ENCODE results near the gene ROBO1. TPM values are rescaled to one million over a fixed set of nuclear protein-coding genes. Genes with fewer than 3 reads are reported as not detected.

The ROBO1 gene
- total and polyA plus RNA-seq, 2 of the 8 experiments (the other 6 are each of a cell fraction or from before 2014, with no cell fraction given): 51.4 to 91.0 TPM

GRCh38 chr3:78788839-78789238, 979.0 kb downstream of the ROBO1 start:
- Histone ChIP-seq H3K27ac (ENCODE audit: low read depth, low read length) (no peak overlapping the region), H3K27me3 (replicated peaks in 1 of 4; ENCODE audit: control insufficient read depth in 3 of 4, extremely low read depth in 1 of 4, insufficient read depth in 3 of 4, low read length in 3 of 4) (no peaks in the 10 kb centered on the region), H3K56ac (replicated peaks; ENCODE audit: insufficient read length, low read depth, low read length) (no peak overlapping the region), H3K23me2 (ENCODE audit: low read depth, low read length) (no peaks in the 10 kb centered on the region), H2BK120ac (replicated peaks; ENCODE audit: low read depth, low read length) (no peak overlapping the region), H2AFZ (ENCODE audit: low read length) (no peak overlapping the region), H3K4ac (replicated peaks; ENCODE audit: insufficient read length, low read depth, low read length) (no peak overlapping the region), H3K18ac (ENCODE audit: extremely low read depth, low read length) (no peak overlapping the region), H4K5ac (ENCODE audit: insufficient read length, low read depth, low read length) (no peak overlapping the region), H4K20me1 (replicated peaks in 1 of 2; ENCODE audit: control insufficient read depth in 1 of 2, insufficient read depth in 2 of 2, low read length in 2 of 2) (peaks cover 0 to 5% of the 10 kb centered on the region in 2 experiments), H2BK15ac (ENCODE audit: low read length) (no peak overlapping the region), H2AK5ac (ENCODE audit: low read depth, low read length) (no peak overlapping the region), H4K91ac (replicated peaks; ENCODE audit: insufficient read length, low read length) (no peak overlapping the region), H3K9ac (replicated peaks in 1 of 4; ENCODE audit: extremely low read depth in 1 of 4, low read depth in 3 of 4, low read length in 3 of 4) (no peak overlapping the region), H3K23ac (ENCODE audit: insufficient read length) (no peak overlapping the region), H3K4me1 (replicated peaks in 1 of 4; ENCODE audit: control insufficient read depth in 3 of 4, insufficient read depth in 4 of 4, low read length in 3 of 4) (peaks cover 0 to 2% (median 0%) of the 10 kb centered on the region in 4 experiments; a peak in 1 of 7 replicates), H2BK20ac (ENCODE audit: low read length) (no peak overlapping the region), H3K4me2 (ENCODE audit: insufficient read depth in 1 of 2, low read depth in 2 of 2, low read length in 2 of 2) (no peak overlapping the region), H2BK12ac (ENCODE audit: low read depth, low read length) (no peak overlapping the region), H3K79me2 (ENCODE audit: control insufficient read depth in 1 of 2, insufficient read depth in 2 of 2, low read length in 2 of 2) (peaks cover 0 to 15% of the 10 kb centered on the region in 2 experiments; a peak in 2 of 4 replicates), H3K14ac (ENCODE audit: insufficient read length) (no peak overlapping the region), H3K4me3 (ENCODE audit: extremely low read depth in 1 of 4, insufficient read depth in 2 of 4, low read depth in 3 of 4, low read length in 4 of 4) (no peak overlapping the region), H4K8ac (ENCODE audit: extremely low read depth, insufficient read depth, low read length) (no peak overlapping the region), H2BK5ac (ENCODE audit: low read depth, low read length) (no peak overlapping the region), H3K36me3 (ENCODE audit: control insufficient read depth in 2 of 4, insufficient read depth in 4 of 4, low read length in 3 of 4) (no peaks in the 10 kb centered on the region), H3K9me3 (ENCODE audit: insufficient read depth in 2 of 2, low read depth in 1 of 2, low read length in 1 of 2) (no peaks in the 10 kb centered on the region), H3K79me1 (ENCODE audit: low read depth, low read length) (no peaks in the 10 kb centered on the region)
- FAIRE-seq (no peak), DNase-seq (ENCODE audit: low read depth in 1 of 2, low spot score in 2 of 2) (no peak)
- WGBS, 2 experiments (ENCODE audit: extremely low coverage in 1 of 2, insufficient coverage in 1 of 2, insufficient read length in 1 of 2, insufficient replicate concordance in 2 of 2, low coverage in 1 of 2, low lambda C conversion rate in 2 of 2, missing lambda C conversion rate in 1 of 2): 93% methylated on average over 2 of the region's 2 CpGs; no CpG with 5 or more reads in 1 of the 2 experiments
- no peak for TF ChIP-seq ZNF274 (IDR thresholded peaks at IDR 0.05; ENCODE audit: borderline replicate concordance, extremely low read depth, low read length)
- no peak for TF ChIP-seq CBX5 (IDR thresholded peaks at IDR 0.05; ENCODE audit: low read depth, low read length)
- no peak for TF ChIP-seq KDM1A (IDR thresholded peaks at IDR 0.05; ENCODE audit: borderline replicate concordance, low read length)
- TF ChIP-seq SAP30 (IDR thresholded peaks at IDR 0.05; ENCODE audit: insufficient read depth, insufficient replicate concordance, low read length): no peak
- TF ChIP-seq TEAD4 (IDR thresholded peaks at IDR 0.05; ENCODE audit: low read depth, low read length): no peak
- POLR2A ChIA-PET (ENCODE audit: partially characterized antibody): no interaction called here
- CTCF ChIA-PET (ENCODE audit: partially characterized antibody): no interaction called here
